ENCODE measurements around the gene CRADD.

Gene CRADD

GRCh38 chr12:93894391-93895088, 217.4 kb downstream of the CRADD start:
- peak; percentile 16; the same call in 1 of the 2 replicates for TF ChIP-seq SPI1 (IDR thresholded peaks at IDR 0.05; ENCODE audit: borderline replicate concordance, low read depth)
- no peak for TF ChIP-seq REST (IDR thresholded peaks at IDR 0.05; ENCODE audit: insufficient replicate concordance, low read depth)
- H3K4me3 ChIP-seq (replicated peaks; ENCODE audit: insufficient read depth, low read length) = no peak overlapping the region
- no peak overlapping the region for H3K27ac ChIP-seq (replicated peaks)
- H3K27me3 ChIP-seq (ENCODE audit: insufficient read depth, poor library complexity, severe bottlenecking) = no peaks in the 10 kb centered on the region
- peak in 1 of 2 experiments; percentile 52 for DNase-seq (ENCODE audit: low read depth in 1 of 2, low spot score in 1 of 2)

GRCh38 chr12:93895089-93895445, 217.9 kb downstream of the CRADD start:
- Histone ChIP-seq H3K27ac (replicated peaks) (no peak overlapping the region), H3K27me3 (ENCODE audit: insufficient read depth, poor library complexity, severe bottlenecking) (no peaks in the 10 kb centered on the region), H3K4me3 (replicated peaks; ENCODE audit: insufficient read depth, low read length) (no peak overlapping the region)
- DNase-seq (ENCODE audit: low read depth in 1 of 2, low spot score in 1 of 2) = no peak
- TF ChIP-seq REST (IDR thresholded peaks at IDR 0.05; ENCODE audit: insufficient replicate concordance, low read depth) (no peak), SPI1 (IDR thresholded peaks at IDR 0.05; ENCODE audit: borderline replicate concordance, low read depth) (no peak), CTCF (IDR thresholded peaks at IDR 0.05; ENCODE audit: insufficient read depth, low read length) (no peak), POLR2AphosphoS5 (IDR thresholded peaks at IDR 0.05; ENCODE audit: low read depth) (no peak), GABPA (IDR thresholded peaks at IDR 0.05; ENCODE audit: low read depth) (no peak)

GRCh38 chr12:93896427-93896826, 219.3 kb downstream of the CRADD start:
- no peak for DNase-seq (ENCODE audit: low read depth in 1 of 2, low spot score in 1 of 2)
- Histone ChIP-seq H3K27me3 (ENCODE audit: insufficient read depth, poor library complexity, severe bottlenecking) (no peaks in the 10 kb centered on the region), H3K4me3 (replicated peaks; ENCODE audit: insufficient read depth, low read length) (no peak overlapping the region), H3K27ac (replicated peaks) (no peak overlapping the region)
- TF ChIP-seq GABPA (IDR thresholded peaks at IDR 0.05; ENCODE audit: low read depth) (no peak), CTCF (IDR thresholded peaks at IDR 0.05; ENCODE audit: insufficient read depth, low read length) (no peak), SPI1 (IDR thresholded peaks at IDR 0.05; ENCODE audit: borderline replicate concordance, low read depth) (no peak), REST (IDR thresholded peaks at IDR 0.05; ENCODE audit: insufficient replicate concordance, low read depth) (no peak), POLR2AphosphoS5 (IDR thresholded peaks at IDR 0.05; ENCODE audit: low read depth) (no peak)
